HG02973 (cell line): ENCODE results near the gene VAPB.

Source experiments
- ATAC-seq: cut with Tn5 transposase; IDR thresholded peaks from one replicate; pipeline ENCODE4 v1.9.1; 2021; ENCODE audit warnings: moderate library complexity; ENCODE audit not compliant: unreplicated experiment

The VAPB gene

DNA sequence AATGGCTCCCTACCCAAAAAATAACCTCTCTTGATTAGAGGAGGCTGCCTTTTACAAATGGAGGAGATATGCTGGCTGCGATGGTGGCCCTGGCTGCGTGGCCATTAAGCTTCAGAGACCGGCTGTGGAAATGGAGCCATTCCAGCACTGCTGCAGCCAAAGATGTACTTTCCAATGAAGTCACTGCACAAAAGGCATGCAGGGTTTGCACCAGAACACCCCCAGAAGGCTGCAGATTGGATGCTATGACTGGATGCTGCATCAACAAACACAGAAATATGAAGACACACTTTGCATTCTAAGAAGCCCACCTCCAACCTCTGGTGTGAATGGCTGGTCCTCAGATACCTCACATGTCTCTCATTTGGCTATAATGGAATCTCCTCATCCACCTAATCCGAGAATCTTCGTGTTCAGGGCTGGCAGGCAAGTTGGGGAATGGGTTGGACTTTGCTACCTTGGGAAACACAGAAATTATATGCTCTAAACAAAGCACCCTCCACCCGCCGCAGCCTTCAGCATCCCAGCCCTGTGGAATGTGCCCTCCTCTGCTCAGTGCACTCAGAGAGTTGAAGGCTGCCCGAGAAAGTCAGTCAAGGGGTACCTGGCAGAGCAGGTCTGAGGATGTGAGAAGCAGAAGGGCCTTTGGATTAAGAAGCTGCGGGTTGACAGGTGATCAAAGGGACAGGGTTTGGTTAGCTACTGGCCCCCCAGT lies 90.9 kb downstream of the VAPB start:
- no peak for ATAC-seq

GRCh38 chr20:58480551-58481336 lies 91.7 kb downstream of the VAPB start:
- no peak for ATAC-seq

DNA sequence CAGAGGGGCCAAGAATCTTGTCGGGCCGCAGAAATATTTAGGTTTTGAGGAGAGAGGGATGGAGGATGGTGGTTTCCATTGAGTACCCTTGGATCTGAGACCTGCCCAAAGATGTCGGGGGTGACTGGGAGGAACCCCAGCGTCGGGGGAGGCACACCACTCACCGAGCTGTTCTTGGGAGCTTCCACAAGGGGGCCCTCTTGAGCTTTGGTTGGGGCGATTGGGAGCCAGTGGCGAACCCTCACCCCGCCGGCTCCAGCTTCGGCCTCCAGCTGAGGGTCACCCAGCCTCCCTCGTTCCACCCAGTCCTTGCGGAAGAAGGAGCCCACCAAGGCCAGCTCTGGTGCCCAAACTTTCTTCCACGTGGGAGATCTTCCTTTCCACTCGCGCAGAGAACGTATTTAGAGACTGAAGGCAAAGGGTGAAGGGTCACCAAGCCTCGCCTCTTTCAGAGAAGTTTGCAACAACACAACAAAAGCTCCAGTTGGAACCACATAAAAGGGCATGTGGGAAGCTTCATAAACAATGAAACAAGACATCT lies 92.5 kb downstream of the VAPB start:
- ATAC-seq = no peak

DNA sequence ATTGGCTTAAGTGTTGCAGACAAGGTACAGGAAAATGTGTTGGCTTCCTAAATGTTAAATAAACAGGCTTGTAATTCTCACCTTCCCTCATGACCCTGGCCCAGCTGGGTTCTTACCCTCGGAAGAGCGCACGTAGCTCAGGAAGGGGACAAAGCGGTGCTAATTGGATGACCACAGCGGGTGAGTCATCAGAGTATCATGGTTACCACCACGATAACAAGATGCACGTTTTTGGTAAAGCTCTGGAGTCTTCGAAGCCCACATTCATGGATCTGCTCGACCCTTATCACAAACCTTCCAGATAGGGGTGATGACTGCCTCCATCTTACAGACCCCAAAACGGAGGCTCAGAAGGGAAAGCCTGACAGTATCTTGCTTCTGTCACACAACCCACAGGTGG lies 93.4 kb downstream of the VAPB start:
- no peak for ATAC-seq

DNA sequence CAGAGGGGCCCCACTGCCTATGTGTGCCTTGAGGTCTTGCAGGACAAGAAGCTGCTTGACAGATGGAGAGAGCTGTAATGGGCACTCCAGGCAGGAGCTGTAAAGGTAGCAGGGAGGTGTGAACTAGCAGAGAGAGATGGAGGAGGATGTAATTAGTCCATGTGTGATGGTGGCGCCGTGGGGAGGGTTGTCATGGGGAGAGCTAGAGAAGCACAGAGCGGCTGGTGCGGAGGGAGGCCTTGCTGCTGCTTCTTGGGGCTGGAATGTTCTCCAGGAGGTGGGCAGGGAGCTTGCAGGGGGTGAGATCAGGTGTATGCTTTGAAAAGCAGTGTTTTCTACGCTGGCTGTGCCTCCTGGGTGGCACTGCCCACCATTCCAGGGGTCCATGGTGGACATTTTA lies 94.0 kb downstream of the VAPB start:
- ATAC-seq = no peak

DNA sequence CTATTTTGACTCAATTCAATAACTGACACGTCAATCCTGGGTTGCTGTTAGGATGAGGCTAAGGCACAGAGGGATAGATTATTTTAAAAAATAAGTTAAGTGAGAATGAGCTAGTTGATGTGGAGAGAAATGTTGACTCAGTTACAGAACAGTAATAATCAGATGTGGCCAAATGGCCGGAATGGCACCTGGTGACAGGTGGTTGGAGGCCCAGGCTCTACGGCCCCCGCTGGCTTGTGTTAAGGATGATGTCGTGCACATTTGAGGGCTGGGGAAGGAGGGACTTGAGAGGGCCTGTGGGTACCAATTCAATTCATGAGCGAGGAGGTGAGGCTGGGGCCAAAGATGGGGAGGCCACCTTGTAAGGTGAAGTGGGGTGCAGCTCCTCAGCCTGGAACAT lies 94.4 kb downstream of the VAPB start:
- no peak for ATAC-seq

DNA sequence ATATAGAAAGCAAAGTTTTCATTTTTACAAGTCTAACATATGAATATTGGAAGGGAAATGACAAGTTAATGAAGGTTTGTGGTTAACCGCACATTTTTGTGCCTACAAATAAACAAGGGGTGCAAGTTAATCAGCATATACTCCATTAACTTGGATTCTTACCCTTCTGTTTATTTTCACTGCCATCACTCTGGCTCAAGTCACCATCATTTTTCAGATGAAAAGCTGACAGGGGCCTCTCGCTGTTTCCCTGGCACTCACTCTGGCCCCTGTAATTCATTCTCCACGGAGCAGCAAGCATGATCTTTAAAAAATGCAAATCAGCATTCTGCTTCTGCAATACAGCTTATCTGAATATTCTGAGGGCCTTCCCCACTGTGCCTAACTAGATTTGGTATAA lies 96.4 kb downstream of the VAPB start:
- ATAC-seq = no peak

- ATAC-seq = no peak
Measured at GRCh38 chr20:58486207-58486606, 97.2 kb downstream of the VAPB start.

DNA sequence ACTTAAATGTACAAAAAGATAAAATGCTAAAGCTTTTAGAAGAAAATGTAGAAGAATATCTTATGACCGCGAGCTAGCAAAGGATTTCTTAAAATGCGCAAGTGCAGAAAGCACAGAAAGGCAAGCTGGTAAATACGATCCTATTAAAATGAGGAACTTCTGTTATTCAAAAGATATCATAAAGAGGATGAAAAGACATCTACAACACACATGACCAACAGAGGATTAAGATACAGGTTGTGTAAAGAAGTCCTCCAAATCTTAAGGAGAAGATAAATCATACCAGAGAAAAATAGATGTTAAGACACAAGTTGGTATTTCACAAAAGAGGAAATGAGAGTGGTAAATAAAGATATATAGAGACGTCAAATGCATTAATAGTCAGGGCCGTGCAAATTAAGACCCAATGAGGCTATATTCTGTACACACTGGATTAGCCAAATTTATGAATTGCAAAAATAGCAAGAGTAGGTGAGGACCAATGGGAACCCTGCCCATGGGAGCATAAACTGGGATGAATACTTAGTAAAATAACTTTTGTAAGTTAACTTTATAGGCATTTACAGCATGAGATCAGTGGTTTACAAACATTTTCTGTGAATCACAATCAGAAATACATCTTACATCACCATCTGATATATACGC lies 103.2 kb downstream of the VAPB start:
- no peak for ATAC-seq

DNA sequence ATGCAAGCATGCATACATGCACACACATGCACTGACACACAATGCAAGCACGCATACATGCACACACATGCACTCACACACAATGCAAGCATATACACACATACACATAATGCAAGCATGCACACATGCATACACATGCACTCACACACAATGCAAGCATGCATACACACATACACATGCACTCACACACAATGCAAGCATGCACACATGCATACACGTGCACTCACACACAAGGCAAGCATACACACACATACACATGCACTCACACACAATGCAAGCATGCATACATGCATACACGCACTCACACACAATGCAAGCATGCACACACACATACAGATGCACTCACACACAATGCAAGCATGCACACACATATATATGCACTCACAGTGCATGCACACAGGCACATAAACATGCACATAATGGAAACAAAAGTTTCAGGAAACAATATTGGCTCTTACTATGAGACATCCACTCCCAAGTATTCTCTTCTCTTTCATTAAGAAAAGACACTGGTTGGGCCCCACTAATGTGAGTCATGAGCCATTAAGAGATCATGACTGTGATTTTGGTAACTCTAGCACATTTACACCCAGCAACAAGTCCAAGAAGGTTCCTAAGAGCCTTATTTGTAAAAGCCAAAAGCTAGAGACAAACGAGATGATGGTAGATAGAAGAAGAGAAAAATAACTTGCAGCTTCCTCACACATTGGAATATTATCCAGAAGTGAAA lies 103.9 kb downstream of the VAPB start:
- ATAC-seq = no peak

DNA sequence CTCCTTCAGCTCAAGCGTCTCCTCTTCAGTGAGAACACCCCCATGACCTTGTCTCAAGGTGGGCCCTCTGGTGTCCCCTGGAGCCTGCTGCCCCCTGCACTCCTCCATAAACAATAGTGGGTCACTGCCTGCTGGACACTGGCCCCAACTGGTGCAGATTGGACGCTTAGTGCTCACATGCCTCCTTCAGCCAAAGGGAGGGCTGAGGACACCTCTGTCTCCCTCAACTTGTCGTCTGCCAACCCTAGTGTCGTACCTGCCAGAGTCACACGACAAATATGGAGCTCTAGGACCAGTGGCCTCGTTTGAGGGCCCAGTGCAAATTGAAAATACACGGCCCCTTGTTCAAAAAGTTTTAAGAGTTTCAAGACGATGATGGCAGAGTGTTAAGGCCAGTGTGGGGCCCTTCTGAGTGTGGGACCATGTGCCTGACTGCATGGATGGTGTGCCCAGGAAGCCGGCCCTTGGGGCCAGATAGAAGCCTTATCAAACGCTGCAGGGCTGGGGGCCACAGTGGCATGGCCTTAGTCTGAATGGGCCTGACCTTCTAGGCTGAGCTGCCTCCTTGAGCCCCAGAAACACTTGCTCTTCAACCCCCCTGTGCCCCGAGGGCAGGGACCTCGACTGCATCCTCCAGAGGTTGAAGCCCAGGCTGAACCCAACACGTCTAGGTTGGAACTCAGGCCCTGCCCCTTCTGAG lies 106.0 kb downstream of the VAPB start:
- no peak for ATAC-seq

GRCh38 chr20:58495623-58496428 lies 106.8 kb downstream of the VAPB start:
- no peak for ATAC-seq

GRCh38 chr20:58496429-58496769 lies 107.4 kb downstream of the VAPB start:
- no peak for ATAC-seq

- ATAC-seq = no peak
Measured at GRCh38 chr20:58497076-58497641, 108.1 kb downstream of the VAPB start.

- no peak for ATAC-seq
Measured at GRCh38 chr20:58497724-58498469, 108.9 kb downstream of the VAPB start.

- ATAC-seq = no peak
Measured at GRCh38 chr20:58498470-58499068, 109.5 kb downstream of the VAPB start.

DNA sequence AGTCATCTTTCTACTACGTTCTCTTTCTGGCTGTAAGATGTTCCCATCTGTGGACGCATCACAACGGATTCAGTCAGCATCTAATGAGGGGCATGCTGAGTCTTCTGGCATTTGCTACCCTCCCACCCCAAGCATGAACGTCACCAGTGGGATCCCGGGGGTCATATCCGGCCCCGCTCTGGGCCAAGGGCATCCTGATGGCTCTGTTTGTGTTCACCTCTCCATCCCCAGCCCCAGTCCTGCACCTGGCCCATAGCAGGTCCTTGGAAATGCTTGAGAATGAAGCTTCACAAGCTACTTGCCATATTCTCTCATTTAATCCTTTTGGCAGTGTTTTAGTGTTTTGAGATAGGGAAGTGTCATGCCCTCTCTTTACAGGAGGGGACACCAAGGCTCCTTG lies 111.2 kb downstream of the VAPB start:
- ATAC-seq = no peak
